Measurements from ENCODE around the gene PIGS. TPM values are rescaled to one million over a fixed set of nuclear protein-coding genes. Genes with fewer than 3 reads are reported as not detected.

Gene PIGS
- total RNA-seq, 1 donor from 2014 or later = 52.4 TPM

DNA sequence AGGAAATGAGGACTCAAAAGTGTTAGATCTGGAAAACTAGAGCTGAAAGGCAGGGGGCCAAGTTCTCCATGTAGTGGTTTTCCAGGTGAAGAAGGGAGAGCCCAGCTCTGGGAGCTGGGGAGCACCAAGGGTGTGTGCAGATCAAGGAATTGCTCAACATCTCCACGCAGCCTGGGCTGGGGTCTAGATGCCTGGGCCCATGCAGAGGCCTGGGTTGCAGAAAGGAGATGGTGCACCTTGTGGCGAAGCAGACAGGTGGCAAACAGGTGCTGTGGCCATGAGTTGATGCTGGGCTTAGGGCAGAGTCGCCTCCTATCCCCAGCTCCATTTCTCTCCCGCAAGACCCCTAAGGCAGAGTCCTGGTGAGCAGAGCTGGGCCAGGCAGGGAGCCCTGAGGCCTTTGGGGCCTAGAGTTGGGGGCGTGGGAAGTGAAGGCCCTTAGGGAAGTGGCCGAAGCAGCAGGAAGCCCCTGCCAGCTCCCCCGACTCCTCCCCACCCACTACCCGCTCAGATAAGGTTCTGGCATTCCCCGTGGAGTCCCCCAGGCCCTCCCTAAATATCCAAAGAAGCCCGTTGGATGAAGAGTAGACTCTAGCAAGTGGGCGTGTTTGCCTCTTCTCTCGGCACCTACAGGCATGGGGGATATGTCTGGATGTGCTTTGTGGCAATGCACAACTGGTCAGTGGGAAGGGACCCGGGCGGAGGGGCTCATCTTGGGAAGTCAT lies 64.4 kb downstream of the PIGS start:
- no peak for DNase-seq

DNA sequence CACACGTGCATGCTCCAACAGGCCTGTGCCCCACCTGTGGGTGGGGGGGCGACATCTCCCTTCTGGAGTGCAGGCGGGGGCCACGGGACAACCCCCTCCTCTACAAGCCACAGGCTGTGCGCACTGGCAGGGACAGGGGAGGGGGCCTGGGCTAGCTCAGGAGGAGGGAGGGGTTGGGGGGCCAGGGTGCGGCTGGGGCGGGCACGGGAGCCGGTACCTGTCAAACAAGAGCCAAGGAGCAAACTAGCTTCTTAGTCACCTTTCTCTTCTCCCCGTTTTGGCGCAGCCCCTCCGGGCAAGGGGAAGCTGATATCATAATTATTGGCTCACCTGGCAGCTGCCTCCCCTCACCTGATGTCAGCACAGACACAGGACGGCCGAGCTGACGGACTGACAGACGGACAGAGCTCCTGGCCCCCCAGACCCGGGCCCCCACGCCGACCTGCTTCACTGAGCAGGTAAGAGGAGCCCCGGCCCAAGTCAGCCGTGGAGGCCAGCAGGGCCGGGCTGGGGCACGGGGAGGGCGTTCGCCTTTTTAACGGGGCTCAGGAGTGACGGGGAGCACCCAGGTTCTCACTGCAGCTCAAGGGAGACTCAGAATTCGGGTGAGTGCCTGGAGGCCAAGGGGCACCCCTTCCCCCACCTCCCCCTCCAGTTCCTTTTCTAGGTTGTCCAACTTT lies 65.2 kb downstream of the PIGS start, which contains the start of gene FOXN1:
Gene FOXN1 (plus strand): TSS at position 363 of the 680 bp plus-strand sequence. CDS start 17,622 bp downstream, outside the sequence.
- DNase-seq = no peak

- DNase-seq = no peak
Measured at GRCh38 chr17:28503420-28503819, 67.9 kb downstream of the PIGS start.

Other genes starting within 250 kb of the PIGS start
- gene IFT20, start 236.1 kb downstream of the PIGS start, total RNA-seq = 34.6 TPM
- gene TNFAIP1, start 235.8 kb downstream of the PIGS start, total RNA-seq = 26.6 TPM
- gene POLDIP2, start 214.0 kb downstream of the PIGS start, total RNA-seq = 49.7 TPM
- not detected for gene SEBOX, start 206.3 kb downstream of the PIGS start, total RNA-seq
- gene VTN, start 201.2 kb downstream of the PIGS start, total RNA-seq = 1.0 TPM
- gene SARM1, start 199.8 kb downstream of the PIGS start, total RNA-seq = 11.4 TPM
- 6.5 TPM for gene SLC46A1, start 165.3 kb downstream of the PIGS start, total RNA-seq
- 1.1 TPM for gene SLC13A2, start 97.9 kb downstream of the PIGS start, total RNA-seq
- gene FOXN1, start 65.2 kb downstream of the PIGS start, total RNA-seq = 0.21 TPM
- 15.1 TPM for gene UNC119, start 18.9 kb downstream of the PIGS start, total RNA-seq
- gene ALDOC, start 5.4 kb upstream of the PIGS start, total RNA-seq = 10.7 TPM
- 12.0 TPM for gene SPAG5, start 27.5 kb upstream of the PIGS start, total RNA-seq
- gene RSKR, start 42.7 kb upstream of the PIGS start, total RNA-seq = 6.9 TPM
- gene BLTP2, start 73.6 kb upstream of the PIGS start, total RNA-seq = 104 TPM
- 41.4 TPM for gene SDF2, start 90.4 kb upstream of the PIGS start, total RNA-seq
- 51.7 TPM for gene SUPT6H, start 90.7 kb upstream of the PIGS start, total RNA-seq
- 0.21 TPM for gene PROCA1, start 140.4 kb upstream of the PIGS start, total RNA-seq
- 78.9 TPM for gene RAB34, start 146.3 kb upstream of the PIGS start, total RNA-seq
- 554 TPM for gene RPL23A, start 148.5 kb upstream of the PIGS start, total RNA-seq
- not detected for gene TLCD1, start 154.7 kb upstream of the PIGS start, total RNA-seq
- 4.1 TPM for gene NEK8, start 157.3 kb upstream of the PIGS start, total RNA-seq
- gene TRAF4, start 172.5 kb upstream of the PIGS start, total RNA-seq = 18.6 TPM